IMR-90 (cell line): ENCODE results near the gene CNNM1. TPM values are rescaled to one million over a fixed set of nuclear protein-coding genes. Genes with fewer than 3 reads are reported as not detected.

Experiments
- ATAC-seq: fragments of 200-7000 bp; cut with Tn5 transposase; 2 replicates; pipeline ENCODE4 v1.9.1; 2020; ENCODE audit warnings: low read depth, mild to moderate bottlenecking, moderate library complexity
- BruUV-seq: library from RNA; stranded (reverse); fragments of 400-500 nt; replicated peaks from 2 replicates; lab custom pipeline; 2021; lab: Mats Ljungman, UMichigan
- CTCF ChIA-PET: fragments of 300-600 bp; formaldehyde crosslinking; extraction: SDS; loops from one replicate; lab custom pipeline; 2021; ENCODE audit warnings: antibody characterized with exemption; lab: Yijun Ruan, JAX
- POLR2A ChIA-PET: fragments of 300-600 bp; sonication (Branson Sonifier 250); formaldehyde crosslinking; loops from one replicate; lab custom pipeline; 2022; ENCODE audit warnings: antibody characterized with exemption; ENCODE audit not compliant: unreplicated experiment; lab: Charles Lee
- DNase-seq: peaks from one replicate; pipeline ENCODE4 v3.0.0; 2013
- H2AFZ ChIP-seq: replicated peaks from 2 replicates; pipeline ENCODE3; 2013; ENCODE audit warnings: low read length, mild to moderate bottlenecking; ENCODE audit not compliant: poor library complexity
- H2AK5ac ChIP-seq: 2 replicates; pipeline ENCODE4 v1.6.1; 2013; ENCODE audit warnings: low read depth, low read length, inconsistent platforms
- H2AK9ac ChIP-seq: replicated peaks from 2 replicates; pipeline ENCODE3; 2013; ENCODE audit warnings: mild to moderate bottlenecking, low read depth, low read length, moderate library complexity; ENCODE audit not compliant: poor library complexity
- H2BK120ac ChIP-seq: 2 replicates; pipeline ENCODE4 v1.6.1; 2013; ENCODE audit warnings: low read depth, low read length, inconsistent platforms
- H2BK15ac ChIP-seq: 3 replicates; pipeline ENCODE4 v1.6.1; 2013; ENCODE audit warnings: low read depth, low read length, inconsistent platforms
- H2BK20ac ChIP-seq: 2 replicates; pipeline ENCODE4 v1.6.1; 2013; ENCODE audit warnings: low read depth, mild to moderate bottlenecking, inconsistent platforms, low read length, moderate library complexity
- H2BK5ac ChIP-seq: 2 replicates; pipeline ENCODE4 v1.6.1; 2013; ENCODE audit warnings: mild to moderate bottlenecking, low read depth, low read length, inconsistent platforms; ENCODE audit not compliant: poor library complexity, severe bottlenecking
- H3K14ac ChIP-seq: replicated peaks from 2 replicates; pipeline ENCODE4 v1.6.1; 2013; ENCODE audit warnings: low read depth, low read length, inconsistent platforms
- H3K18ac ChIP-seq: 2 replicates; pipeline ENCODE4 v1.6.1; 2013; ENCODE audit warnings: low read depth, low read length, control low read depth
- H3K23ac ChIP-seq: 2 replicates; pipeline ENCODE4 v1.6.1; 2013; ENCODE audit warnings: low read depth, low read length, inconsistent platforms
- H3K27ac ChIP-seq: 2 replicates; pipeline ENCODE4 v1.5.1; 2013; ENCODE audit warnings: mild to moderate bottlenecking, control low read depth, low read length; ENCODE audit not compliant: insufficient read depth
- H3K27me3 ChIP-seq: 2 replicates; pipeline ENCODE4 v1.6.1; 2013; ENCODE audit warnings: low read length; ENCODE audit not compliant: control insufficient read depth, insufficient read depth
- H3K36me3 ChIP-seq: 2 replicates; pipeline ENCODE4 v1.6.1; 2013; ENCODE audit warnings: low read length, mixed read lengths; ENCODE audit not compliant: control insufficient read depth, insufficient read depth
- H3K4ac ChIP-seq: 2 replicates; pipeline ENCODE4 v1.6.1; 2013; ENCODE audit warnings: low read depth, low read length, inconsistent platforms
- H3K4me1 ChIP-seq: 2 replicates; pipeline ENCODE4 v1.6.1; 2013; ENCODE audit warnings: low read length, mixed read lengths; ENCODE audit not compliant: control insufficient read depth, insufficient read depth
- H3K4me2 ChIP-seq: 2 replicates; pipeline ENCODE4 v1.6.1; 2013; ENCODE audit warnings: low read depth, mild to moderate bottlenecking, control low read depth, low read length, moderate library complexity
- H3K4me3 ChIP-seq: 2 replicates; pipeline ENCODE4 v1.5.1; 2013; ENCODE audit warnings: low read depth, mild to moderate bottlenecking, control low read depth, low read length, moderate library complexity; ENCODE audit not compliant: insufficient read depth
- H3K56ac ChIP-seq: 2 replicates; pipeline ENCODE4 v1.6.1; 2013; ENCODE audit warnings: low read length, inconsistent platforms; ENCODE audit not compliant: insufficient read depth; ENCODE audit errors: extremely low read depth
- H3K79me1 ChIP-seq, 2 experiments: 2 replicates each; pipeline ENCODE4 v1.6.1; 2013; ENCODE audit warnings: low read length in 2 of 2, inconsistent platforms in 1 of 2, low read depth in 1 of 2
- H3K9ac ChIP-seq: 2 replicates; pipeline ENCODE4 v1.6.1; 2013; ENCODE audit warnings: low read depth, low read length, control low read depth
- H3K9me1 ChIP-seq: 2 replicates; pipeline ENCODE4 v1.6.1; 2013; ENCODE audit warnings: low read length, inconsistent platforms; ENCODE audit not compliant: insufficient read depth
- H3K9me3 ChIP-seq: 2 replicates; pipeline ENCODE4 v1.6.1; 2013; ENCODE audit warnings: low read length; ENCODE audit not compliant: control insufficient read depth, insufficient read depth
- H4K20me1 ChIP-seq: 2 replicates; pipeline ENCODE4 v1.6.1; 2013; ENCODE audit warnings: low read length, inconsistent platforms; ENCODE audit not compliant: insufficient read depth
- H4K5ac ChIP-seq: 2 replicates; pipeline ENCODE4 v1.6.1; 2013; ENCODE audit warnings: mild to moderate bottlenecking, low read depth, low read length, control low read depth
- H4K8ac ChIP-seq, 2 experiments: 2 replicates each; pipeline ENCODE4 v1.6.1; 2013; ENCODE audit warnings: low read depth in 2 of 2, low read length in 2 of 2, control low read depth in 1 of 2, inconsistent platforms in 1 of 2
- H4K91ac ChIP-seq: 2 replicates; pipeline ENCODE4 v1.6.1; 2013; ENCODE audit warnings: low read depth, low read length, inconsistent platforms; ENCODE audit not compliant: insufficient read depth
- BHLHE40 ChIP-seq: fragments of 150-350 bp; IDR thresholded peaks from 2 replicates; pipeline ENCODE4 v1.6.1; 2016; ENCODE audit warnings: mild to moderate bottlenecking, low read depth, low read length
- CEBPB ChIP-seq: IDR thresholded peaks from 2 replicates; pipeline ENCODE4 v1.6.1; 2012; ENCODE audit warnings: low read depth, low read length, improper control_type of control experiment
- CHD1 ChIP-seq: IDR thresholded peaks from 2 replicates; pipeline ENCODE4 v1.6.1; 2012; ENCODE audit warnings: low read depth, low read length, improper control_type of control experiment
- FOS ChIP-seq: fragments of 150-350 bp; IDR thresholded peaks from 2 replicates; pipeline ENCODE4 v1.6.1; 2016; ENCODE audit warnings: low read depth, low read length
- MAZ ChIP-seq: IDR thresholded peaks from 2 replicates; pipeline ENCODE4 v1.6.1; 2012; ENCODE audit warnings: low read depth, mild to moderate bottlenecking, low read length, improper control_type of control experiment, moderate library complexity, borderline replicate concordance
- MXI1 ChIP-seq: IDR thresholded peaks from 2 replicates; pipeline ENCODE4 v1.6.1; 2012; ENCODE audit warnings: low read depth, mild to moderate bottlenecking, low read length, moderate library complexity, borderline replicate concordance
- POLR2A ChIP-seq: IDR thresholded peaks from 2 replicates; pipeline ENCODE4 v1.6.1; 2012; ENCODE audit warnings: mild to moderate bottlenecking, low read depth, low read length
- RAD21 ChIP-seq: IDR thresholded peaks from 2 replicates; pipeline ENCODE4 v1.6.1; 2012; ENCODE audit warnings: low read length, improper control_type of control experiment
- WGBS, 2 experiments: methylation state at CpG; one replicate each; pipeline versions ENCODE4 v1.1.5 to v1.1.7; 2013; ENCODE audit warnings: missing lambda C conversion rate in 2 of 2; ENCODE audit not compliant: insufficient read length in 1 of 2; ENCODE audit errors: extremely low coverage in 2 of 2; 5-methylcytosine and 5-hydroxymethylcytosine counted together
- dilution Hi-C: fragments of 300-500 bp; cut with HindIII; formaldehyde crosslinking; loops from one replicate; pipeline ENCODE4 v1.14.3; 2018; ENCODE audit warnings: low sequenced_read_pairs; ENCODE audit not compliant: unreplicated experiment
- in situ Hi-C: fragments of 300-500 bp; cut with MboI; formaldehyde crosslinking; loops from 3 replicates; pipeline ENCODE4 v1.14.3; 2019; ENCODE audit warnings: low sequenced_read_pairs, inconsistent platforms, mixed read lengths
- intact Hi-C: fragments of 100-400 bp; cut with micrococcal nuclease; formaldehyde crosslinking; loops from 2 replicates; pipeline ENCODE4 v1.10.0; 2022
- polyA plus RNA-seq, 3 experiments: library from polyadenylated mRNA; depleted of rRNA; stranded (reverse); fragments of >200 nt; gene quantifications; 2 replicates each; pipeline ENCODE4 v1.2.3, GENCODE V29; 2012; ENCODE audit warnings: low replicate concordance in 1 of 3
- total RNA-seq: library from RNA; depleted of rRNA; stranded (reverse); fragments of >200 nt; gene quantifications from 2 replicates; pipeline ENCODE4 v1.2.3, GENCODE V29; 2012

Gene CNNM1
- total and polyA plus RNA-seq, 2 of the 4 experiments (the other 2 are of a cell fraction) = 0.18 to 0.39 TPM

- Histone ChIP-seq H3K36me3 (peaks cover 7% of the 10 kb centered on the region), H2BK120ac (peak overlapping the region; percentile 76), H3K23ac (0 out of 2 replicates have a peak overlapping the region, but pooled peaks have one; percentile 31), H2AFZ (peak overlapping the region; percentile 15), H2BK20ac (peak overlapping the region; percentile 76; the same call in 1 of the 2 replicates), H2AK9ac (peak overlapping the region; percentile 47), H4K20me1 (no peaks in the 10 kb centered on the region; the same call in 1 of the 2 replicates), H3K56ac (peak overlapping the region; percentile 8; the same call in 1 of the 2 replicates), H3K4me3 (no peak overlapping the region), H3K14ac (peak overlapping the region; percentile 49; the same call in 1 of the 2 replicates), H3K9me1 (peaks cover 21% of the 10 kb centered on the region), H4K5ac (no peak overlapping the region; the same call in 1 of the 2 replicates), H2BK5ac (peak overlapping the region; percentile 13), H3K9me3 (no peaks in the 10 kb centered on the region), H3K18ac (no peak overlapping the region; the same call in 1 of the 2 replicates), H4K8ac (peak overlapping the region in 1 of 2 experiments; percentile 31; a peak in 1 of 4 replicates), H3K27me3 (no peaks in the 10 kb centered on the region; the same call in 1 of the 2 replicates), H3K4ac (peak overlapping the region; percentile 71), H3K27ac (no peak overlapping the region), H3K79me1 (no peaks in the 10 kb centered on the region), H4K91ac (peak overlapping the region; percentile 34; the same call in 1 of the 2 replicates), H3K9ac (no peak overlapping the region), H2BK15ac (peak overlapping the region; percentile 80; the same call in 2 of the 3 replicates), H2AK5ac (peak overlapping the region; percentile 73), H3K4me1 (peaks cover 12% of the 10 kb centered on the region), H3K4me2 (no peak overlapping the region)
- ATAC-seq (no peak), DNase-seq (no peak)
- no TSS peak for BruUV-seq
- ChIA-PET CTCF (no interaction called here), POLR2A (no interaction called here)
- no peak for TF ChIP-seq CHD1
- TF ChIP-seq MXI1 = no peak
- TF ChIP-seq MAZ = no peak
- TF ChIP-seq BHLHE40 = no peak
- TF ChIP-seq FOS = no peak
- no peak for TF ChIP-seq POLR2A
- no peak for TF ChIP-seq RAD21
- no peak for TF ChIP-seq CEBPB
- dilution Hi-C loops = no loop called here
- in situ Hi-C loops = loop anchor here (5.0 kb wide), 1 partner anchor 217 kb away; no protein-coding TSS in a partner anchor
- intact Hi-C loops = loop anchor here (5.0 kb wide), 2 partner anchors 152 to 928 kb away; no protein-coding TSS in a partner anchor
- no CpG with 5 or more reads among the region's 7 CpGs for WGBS, 2 experiments
Observed at GRCh38 chr10:99394761-99395386, 65.7 kb downstream of the CNNM1 start.
